Amniotic stem cell (primary cell): ENCODE measurements around the gene S100A1.

Experiments
- DNase-seq: peaks from one replicate; lab custom pipeline; 2025; lab: John Stamatoyannopoulos, UW

Gene S100A1

DNA sequence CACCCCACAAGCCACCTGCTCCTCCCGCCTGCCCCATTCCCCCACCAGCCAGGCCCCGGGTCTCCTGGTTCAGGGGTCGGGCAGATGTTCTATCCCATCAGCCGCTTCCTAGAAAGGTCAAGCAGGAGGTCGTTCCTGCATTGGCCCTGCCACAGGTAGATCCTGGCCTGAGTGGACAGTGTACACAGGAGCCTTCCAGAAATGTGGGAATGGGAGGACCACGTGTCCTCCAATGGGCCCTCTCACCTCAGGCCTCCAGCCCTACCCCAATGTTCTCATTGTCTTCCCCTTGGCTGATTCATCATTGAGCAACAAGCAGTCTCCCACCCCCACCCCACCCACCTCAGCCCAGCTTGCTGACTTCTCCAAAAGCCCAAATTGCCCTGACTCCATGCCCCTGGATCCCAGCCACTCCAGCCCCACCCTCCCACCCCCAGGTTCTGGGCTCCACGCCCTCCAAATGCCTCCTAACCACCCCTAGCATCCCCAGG lies 17.4 kb upstream of the S100A1 start:
- DNase-seq: no peak

DNA sequence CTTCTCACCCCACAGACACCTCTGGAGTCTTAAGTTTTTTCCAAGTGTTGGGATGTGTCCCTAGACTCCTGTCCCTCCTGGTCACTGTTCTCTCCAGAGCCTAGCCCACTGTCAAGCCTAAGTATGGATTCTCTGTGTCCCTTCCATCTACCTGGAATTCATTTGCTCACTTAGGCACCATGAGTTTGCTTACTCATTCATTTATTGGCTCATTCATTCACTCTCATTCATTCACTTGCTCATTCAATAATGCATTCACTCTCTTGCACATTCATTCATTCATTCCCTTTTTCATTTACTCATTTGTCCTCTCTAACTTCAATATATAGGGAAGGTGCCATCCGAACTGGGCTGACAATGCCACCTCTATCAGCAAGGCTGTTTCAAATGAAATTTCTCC lies 16.9 kb upstream of the S100A1 start:
- DNase-seq: no peak

DNA sequence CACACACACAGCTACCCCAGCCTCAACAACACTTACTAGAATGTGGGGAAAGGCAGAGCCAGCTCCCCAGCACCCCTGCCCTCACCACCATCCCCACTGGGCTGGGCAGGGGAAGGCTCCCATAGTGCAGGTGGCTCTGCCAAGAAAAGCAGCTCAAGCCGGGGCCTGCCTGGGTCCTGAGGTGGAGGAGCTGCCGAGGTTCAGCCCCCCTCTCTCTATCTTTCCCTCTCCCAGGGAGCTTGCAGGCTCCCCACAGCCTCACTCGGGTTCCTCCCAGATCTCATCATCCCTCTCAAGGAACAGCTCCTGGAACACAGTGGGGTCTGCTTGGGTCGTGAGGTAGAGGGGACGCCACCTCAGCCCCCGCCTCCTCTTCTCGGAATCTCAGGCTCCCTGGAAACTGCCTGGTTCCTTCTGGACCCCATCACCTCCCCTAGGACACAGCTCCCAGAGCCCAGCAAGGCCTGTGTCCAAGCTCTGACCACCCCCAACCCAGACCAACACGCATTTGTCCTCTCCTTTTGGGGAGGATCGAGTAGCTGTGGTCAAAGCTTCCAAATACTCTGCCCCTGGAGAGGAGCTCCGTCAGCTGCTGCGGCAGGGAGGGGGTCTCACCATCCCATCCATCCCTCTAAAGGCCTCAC lies 16.0 kb upstream of the S100A1 start:
- no peak for DNase-seq

DNA sequence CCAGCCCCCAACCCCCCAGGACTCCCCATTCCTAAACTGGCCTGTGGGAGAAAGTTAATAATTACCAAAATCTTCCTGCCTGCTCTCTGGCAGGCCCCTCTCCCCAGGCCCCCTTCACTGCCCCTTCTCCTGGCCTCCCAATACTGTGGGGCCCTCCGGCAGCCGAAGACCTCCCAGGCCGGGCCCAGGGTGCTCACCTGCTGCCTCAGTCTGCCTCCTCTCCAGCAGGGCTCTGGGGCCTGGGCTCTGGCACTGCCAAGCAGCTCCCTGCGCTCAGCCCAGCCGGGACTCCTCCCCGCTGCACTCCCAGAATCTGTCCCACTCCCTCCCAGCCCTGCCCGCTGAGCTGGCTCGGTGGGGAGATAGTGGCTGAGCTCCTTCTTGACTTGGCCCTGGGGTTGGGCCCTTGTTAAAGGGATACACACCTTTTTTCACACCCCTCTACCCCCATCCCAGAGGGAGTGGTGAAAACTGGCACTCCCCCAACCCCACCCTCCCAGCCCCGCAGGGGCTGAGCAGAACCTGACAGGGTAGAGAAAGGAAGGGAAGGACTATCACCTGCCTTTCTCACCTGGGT lies 15.4 kb upstream of the S100A1 start, which contains the start of gene S100A16:
S100A16 (minus strand) TSS at position 383 of the 577 bp plus-strand sequence. CDS start 4,986 bp downstream, outside the sequence.
- DNase-seq: peak; percentile 37

DNA sequence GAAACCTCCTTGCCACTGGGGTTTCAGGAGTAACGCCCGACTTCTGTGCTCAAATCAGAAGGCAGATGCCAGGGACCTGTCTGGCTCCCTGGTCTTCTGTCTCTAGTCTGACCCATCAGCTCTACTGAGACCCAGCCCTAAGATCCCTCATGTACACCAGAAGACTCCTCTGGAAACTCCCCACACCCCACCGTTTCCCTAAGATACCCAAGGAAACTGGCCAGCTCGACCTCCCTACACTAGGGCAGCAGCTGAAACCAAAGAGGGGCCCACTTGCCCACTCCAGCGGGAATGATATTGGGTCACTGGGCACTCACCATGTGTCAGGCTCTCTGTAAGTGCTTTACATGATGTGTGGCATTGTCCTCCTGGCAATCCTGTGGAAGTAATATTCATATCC lies 14.8 kb upstream of the S100A1 start:
- no peak for DNase-seq

DNA sequence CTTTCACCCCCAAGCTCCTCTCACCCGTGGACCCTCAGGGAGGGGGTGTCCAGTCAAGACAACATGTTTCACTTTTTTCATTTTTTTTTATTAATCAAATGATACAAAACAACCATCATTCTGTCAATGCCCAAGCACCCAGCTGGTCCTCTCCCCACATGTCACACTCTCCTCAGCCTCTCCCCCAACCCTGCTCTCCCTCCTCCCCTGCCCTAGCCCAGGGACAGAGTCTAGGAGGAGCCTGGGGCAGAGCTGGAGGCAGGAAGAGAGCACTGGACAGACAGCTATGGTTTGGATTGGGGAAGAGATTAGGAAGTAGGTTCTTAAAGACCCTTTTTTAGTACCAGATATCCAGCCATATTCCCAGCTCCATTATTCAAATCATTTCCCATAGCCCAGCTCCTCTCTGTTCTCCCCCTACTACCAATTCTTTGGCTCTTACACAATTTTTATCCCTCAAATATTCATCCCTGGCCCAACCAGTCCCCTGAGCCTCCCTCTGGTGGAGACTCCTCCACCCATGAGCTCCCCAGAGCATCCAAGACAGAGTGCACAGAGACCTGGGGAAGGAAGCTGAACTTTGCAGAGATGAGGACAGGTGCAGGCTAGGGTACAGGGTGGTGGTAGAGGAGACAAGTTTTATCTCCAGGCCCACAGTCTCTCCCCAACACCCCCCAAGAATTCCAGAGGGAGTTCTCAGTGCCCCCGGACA lies 13.9 kb upstream of the S100A1 start:
- DNase-seq: no peak

DNA sequence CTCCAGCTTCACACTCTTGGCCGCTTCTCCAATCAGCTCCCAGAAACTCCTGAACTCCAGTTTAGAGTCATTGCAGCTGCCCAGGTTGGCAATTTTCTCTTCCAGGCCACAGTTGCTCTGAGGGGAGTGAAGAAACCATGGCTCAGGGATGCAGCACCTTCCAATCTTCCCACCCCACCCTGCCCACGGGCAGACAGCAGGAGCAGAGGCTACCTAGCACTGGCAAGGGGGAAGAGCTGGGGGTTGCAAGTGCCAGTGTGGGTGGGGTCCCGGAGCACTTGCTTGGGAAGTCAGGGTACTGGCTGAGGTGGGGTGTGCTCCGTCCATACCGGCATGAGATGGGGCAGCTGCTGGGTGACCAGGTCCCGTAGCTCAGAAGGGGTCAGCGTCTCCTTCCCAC lies 13.3 kb upstream of the S100A1 start:
- no peak for DNase-seq

DNA sequence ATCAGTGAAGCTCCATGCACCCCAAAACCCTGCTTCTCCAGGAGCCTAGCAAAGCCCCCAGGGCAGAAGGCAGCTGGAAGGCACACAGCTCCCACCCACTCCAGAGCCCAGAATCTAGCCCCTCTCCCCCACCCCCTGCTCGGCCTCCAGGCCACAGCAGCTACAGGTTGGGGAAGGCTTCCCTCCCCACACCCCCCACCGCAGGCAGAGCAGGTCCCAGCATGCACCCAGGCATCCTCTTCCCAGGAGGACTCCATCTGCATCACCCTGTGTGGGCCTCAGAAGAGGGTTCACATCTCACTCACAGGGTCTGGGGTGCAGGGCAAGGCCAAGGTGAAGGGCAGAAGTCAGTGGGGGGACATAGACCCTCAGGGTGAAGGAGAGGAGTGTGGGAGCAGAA lies 12.8 kb upstream of the S100A1 start:
- DNase-seq: no peak

DNA sequence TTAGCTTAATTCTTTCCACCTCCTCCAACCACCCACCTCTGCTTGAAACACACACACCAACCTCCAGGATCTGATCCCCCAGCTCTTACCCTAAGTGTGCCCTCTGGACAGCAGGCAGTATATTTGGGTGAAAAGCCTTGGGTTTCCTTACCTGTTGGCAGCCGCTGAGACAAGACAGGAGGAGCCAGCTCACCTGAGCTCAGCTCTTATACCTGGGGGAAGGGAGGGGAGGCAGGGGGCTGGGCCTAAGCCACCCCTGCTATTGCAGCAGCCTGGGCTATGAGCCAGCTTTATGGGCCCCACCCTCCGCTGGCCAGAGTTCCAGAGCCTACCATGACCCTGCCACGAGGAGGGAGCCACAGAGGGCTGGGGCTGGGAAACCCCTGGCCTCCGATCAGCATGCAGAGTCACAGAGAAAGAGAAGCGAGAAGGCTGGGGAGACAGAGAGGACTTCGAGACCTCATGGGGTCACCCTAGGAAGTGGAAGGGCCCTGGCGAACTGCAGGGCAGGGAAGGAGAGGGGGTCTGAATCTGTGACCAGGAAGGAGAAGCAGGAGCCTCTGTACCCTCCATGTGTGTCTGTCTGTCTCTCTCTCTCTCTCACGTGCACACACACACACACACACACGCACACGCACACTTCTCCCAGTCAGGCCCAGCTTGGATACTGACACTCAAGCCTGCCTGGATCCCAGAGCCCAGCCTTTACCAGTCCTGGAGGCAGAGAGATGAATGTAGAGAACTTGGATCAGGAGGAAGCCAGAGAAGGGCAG lies 11.9 kb upstream of the S100A1 start, which contains the start of gene S100A14:
S100A14 (minus strand) TSS at position 182 of the 773 bp plus-strand sequence. CDS start 467 bp downstream, outside the sequence.
- DNase-seq: no peak

DNA sequence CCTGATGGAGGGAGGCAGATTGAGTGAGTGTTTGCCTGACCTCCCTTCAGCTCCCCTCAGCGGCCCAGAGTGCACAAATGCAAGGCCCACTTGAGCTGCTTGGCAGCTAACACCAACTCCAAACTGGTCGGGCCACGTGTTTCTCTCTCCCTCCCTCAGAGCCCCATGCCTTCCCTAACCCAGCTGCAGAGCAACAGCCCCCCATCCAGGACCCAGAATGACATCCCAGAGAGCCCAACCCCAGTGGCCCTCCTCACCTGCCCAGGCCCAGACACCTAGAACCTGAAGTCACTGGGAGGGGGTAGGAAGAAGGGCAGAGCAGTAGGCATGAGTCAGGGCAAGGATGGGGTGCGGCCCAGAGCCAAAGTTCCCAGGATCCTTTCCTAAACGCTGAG lies 11.3 kb upstream of the S100A1 start:
- no peak for DNase-seq

DNA sequence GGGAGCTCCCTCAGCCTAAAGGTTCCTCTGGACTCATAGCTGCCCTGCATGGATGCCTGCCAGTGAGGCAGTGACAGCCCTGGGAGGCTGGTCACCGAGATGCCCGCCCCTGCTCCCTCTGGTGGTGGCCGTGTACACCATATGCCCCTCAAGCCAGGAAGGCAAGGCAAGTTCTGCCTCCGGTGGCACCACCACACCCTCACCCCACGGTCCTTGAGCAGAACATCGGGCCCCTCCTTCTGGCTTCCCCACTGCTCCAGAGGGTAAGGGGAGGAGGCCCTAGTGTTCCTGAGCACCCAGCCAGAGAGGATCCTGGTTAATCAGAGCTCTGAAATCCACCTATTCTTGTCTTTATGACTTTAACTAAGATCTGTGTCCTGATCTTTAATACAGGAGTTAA lies 10.6 kb upstream of the S100A1 start:
- no peak for DNase-seq

DNA sequence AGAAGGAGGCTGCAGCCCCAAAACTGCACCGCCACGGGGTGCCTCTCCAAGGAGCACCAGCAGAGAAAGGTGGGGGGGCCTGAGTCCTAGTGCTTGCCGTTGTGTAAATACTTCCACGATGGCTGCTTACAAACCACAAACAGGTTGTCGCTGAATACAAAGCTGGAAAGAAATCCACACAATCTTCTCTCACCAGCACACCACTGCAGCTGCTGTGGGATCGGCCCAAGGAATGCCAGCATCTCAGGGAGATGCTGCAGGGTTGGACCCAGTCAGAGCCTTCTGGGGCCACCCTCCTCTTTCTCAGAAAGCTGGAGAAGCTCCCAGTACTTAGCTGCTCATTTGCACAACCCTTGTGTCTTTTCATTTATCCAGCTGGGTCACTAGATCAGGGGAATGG lies 9.1 kb upstream of the S100A1 start:
- no peak for DNase-seq

DNA sequence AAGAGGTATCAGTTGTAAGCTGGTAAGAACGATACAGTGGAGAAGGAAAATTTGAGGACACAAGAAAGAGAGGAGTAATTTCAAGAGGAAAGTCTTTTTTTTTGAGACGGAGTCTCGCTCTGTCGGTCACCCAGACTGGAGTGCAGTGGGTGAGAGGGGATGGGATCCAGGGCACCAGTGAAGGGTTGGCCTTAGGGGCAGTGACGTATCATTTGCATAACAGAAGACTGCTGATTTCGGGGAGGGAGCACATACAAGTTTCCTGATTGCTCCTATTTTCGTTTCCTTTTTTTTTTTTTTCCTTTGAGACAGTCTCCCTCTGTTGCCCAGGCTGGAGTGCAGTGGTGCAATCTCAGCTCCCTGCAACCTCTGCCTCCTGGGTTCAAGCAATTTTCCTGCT lies 5.1 kb upstream of the S100A1 start:
- no peak for DNase-seq

DNA sequence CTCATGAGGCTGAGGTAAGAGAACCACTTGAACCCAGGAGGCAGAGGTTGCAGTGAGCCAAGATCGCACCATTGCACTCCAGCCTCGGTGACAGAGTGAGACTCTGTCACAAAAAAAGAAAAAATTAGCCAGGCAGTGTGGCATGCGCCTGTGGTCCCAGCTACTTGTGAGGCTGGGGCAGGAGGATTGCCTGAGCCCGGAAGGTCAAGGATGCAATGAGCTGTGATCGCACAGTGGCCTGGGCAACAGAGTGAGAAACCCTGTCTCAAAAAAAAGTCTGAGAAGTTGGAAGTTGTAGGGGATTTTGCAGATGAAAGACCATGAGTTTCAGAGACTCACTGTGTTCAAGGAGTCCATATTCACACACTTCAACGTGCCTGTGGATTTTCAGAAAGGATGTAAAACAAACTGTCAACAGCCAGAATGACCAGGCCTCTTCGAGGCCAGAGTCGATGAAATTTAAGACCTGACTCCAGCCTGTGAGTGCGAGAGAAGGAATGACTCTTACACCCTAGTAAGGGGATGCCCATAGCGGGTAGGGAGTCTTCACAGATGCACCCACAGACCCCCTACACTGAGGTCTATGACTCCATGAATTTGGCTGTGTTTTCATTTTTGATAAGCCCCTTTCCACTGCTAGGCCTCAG lies 3.1 kb upstream of the S100A1 start:
- no peak for DNase-seq

DNA sequence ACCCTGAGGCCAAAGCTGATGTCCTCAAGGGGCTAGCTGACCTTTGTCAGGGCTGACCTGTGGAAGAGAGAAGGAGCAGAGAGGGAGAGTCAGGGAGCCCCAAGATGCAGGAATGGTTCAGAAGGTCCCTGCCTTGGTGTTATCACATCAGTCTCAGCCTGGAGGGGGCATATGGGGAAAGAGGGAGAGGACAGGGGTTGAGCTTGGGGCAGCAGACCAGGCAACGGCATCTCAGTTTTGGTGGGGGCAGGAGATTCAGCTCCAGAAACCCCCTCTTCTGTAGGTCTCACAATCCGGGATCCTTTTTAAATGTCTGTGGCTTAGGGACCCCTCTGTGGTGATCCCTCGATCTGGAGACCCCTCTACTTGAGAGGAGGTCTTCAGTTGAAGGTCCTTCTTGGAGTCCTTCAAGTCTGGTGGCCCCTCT lies 1.7 kb upstream of the S100A1 start:
- no peak for DNase-seq

DNA sequence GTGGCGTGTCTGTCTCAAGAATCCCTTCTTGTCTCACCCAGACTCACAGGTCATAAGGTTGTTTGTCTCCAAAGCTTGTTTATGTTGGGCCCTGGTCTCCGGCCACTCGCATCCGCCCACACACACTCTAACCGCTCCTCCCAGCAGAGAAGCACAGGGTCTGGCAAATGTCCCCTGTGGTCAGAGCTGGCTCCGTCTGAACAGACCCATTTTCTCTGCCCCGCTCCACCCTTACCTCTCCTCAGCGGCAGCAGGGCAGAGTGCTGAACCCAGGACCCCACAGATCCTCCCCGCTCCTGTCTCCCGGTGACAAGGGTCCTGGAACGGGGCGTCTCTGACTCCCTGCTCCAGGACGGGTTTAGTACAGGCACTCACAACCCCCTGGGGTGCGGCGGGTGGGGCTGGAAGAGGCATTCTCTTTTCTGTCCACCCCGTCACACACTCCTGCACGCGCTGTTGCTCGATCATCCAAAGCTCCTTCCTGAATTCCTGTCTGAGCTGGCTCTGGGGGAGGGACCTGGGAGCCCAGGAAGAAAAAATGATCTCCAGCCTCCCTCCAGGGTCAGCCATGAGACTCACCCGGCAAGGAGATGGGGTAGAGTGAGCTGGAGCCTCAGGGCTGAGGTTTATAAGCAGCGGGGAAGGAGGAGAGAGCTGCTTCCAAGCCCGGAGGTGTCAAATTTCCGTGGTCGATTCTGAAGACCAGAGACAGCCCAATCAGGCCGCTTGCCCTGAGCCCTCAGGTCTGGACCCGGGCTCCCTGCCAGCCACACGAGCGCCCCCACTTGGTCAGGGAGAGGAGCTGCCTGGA lies 1.1 kb upstream of the S100A1 start, which contains the start of gene S100A13:
S100A13 (minus strand) TSS at position 602 of the 811 bp plus-strand sequence. CDS start 1,033 bp downstream, outside the sequence.
- peak; percentile 75 for DNase-seq

DNA sequence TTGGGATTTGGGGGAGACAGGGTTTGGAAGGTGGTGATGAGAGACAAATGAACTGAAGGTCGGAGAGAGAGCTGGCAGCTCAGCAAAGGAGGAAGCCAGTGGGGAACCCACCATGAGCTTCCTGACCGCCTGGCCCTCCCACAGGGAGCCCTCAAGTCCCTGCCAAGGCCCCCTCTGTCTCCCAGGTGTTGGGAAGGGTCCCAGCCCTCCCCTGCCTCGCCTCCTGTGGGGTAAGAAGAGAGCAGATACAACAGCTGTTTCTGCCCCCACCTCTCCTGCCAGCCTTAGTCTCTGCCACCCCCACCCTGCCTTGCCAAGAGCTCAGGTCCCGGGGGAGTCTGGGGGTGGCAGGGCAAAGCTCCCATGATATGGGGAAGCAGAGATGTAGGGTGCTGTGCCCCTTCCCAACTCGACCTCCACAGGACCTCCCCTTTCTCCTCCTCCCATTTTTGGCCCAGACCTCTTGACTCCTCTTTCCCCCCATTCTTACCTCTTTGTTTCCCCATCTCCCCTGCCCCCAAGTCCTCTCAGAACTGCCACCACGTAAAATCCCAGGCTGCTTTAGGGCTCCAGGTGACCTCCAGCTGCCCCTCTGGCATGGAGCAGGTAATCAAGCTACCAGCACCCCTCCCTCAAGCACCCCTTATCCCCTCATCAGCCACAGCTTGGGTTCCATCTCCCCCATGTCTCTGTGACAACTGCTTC lies 556 bp downstream of the S100A1 start:
- DNase-seq: no peak

DNA sequence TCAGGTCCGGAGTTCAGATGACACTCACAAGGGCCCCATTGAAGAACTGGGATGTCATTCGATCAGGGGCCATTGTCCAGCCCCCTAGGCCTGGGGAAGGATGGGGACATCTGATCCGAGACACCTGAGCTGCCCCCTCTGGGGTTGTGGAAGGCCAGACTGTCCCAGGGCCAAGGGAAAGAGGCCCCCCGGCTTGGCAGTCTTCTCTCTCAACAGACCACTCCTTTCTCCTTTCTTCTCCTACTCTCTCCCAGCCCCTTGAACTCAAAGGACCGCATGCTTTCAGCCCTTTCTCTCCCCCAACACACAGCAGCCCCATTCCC lies 1.1 kb downstream of the S100A1 start:
- no peak for DNase-seq

DNA sequence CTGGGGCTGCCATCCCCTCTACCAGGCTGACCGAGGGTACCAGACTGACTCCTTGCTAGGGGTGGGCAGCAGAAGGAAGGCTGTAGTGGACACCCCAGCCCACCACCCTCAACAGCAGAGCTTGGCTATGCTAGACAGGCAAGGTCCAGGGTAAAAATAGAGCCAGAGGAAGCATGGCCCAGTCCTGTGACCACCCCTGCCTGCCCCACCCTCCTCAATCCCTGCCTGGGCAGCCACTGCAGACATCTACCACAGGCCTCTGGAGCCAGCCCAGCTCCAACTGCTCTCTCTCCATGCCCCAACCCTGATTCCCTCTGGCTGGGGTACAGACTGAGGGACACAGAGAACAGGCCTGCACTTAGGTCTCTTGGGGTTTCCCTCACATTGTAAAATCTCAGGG lies 1.7 kb downstream of the S100A1 start:
- DNase-seq: no peak

DNA sequence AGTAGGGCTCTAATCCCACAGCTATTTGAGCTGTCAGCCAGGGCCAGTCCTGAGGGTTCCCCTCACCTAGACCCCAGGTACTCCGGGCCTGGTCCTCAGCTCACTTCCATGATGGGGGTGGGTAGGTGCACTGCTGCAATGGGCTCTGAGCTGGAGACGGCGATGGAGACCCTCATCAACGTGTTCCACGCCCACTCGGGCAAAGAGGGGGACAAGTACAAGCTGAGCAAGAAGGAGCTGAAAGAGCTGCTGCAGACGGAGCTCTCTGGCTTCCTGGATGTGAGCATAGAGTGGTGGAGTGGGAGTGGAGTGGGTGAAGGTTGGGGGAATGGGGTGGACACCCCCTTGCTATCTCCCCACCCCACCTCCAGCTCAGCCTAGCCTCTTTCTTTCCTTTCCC lies 2.1 kb downstream of the S100A1 start:
- DNase-seq: no peak
